Brain microvascular endothelial cell (primary cell): ENCODE results near the gene NKAIN4.

Experiments used
- DNase-seq: peaks from one replicate; pipeline ENCODE4 v3.0.0-alpha.2; 2020
- H3K27ac ChIP-seq: fragments of 250-450 bp; sonication (Bioruptor Pico); 2 replicates; pipeline ENCODE4 v1.5.1; 2020; ENCODE audit warnings: mild to moderate bottlenecking, moderate library complexity
- H3K27me3 ChIP-seq: fragments of 250-450 bp; sonication (Bioruptor Pico); replicated peaks from 2 replicates; pipeline ENCODE4 v1.5.1; 2020; ENCODE audit warnings: mild to moderate bottlenecking
- H3K36me3 ChIP-seq: fragments of 250-450 bp; sonication (Bioruptor Pico); replicated peaks from 2 replicates; pipeline ENCODE4 v1.5.1; 2020; ENCODE audit warnings: mild to moderate bottlenecking
- H3K4me3 ChIP-seq: 2 replicates; pipeline ENCODE4 v1.5.1; 2011; ENCODE audit warnings: low read depth, mild to moderate bottlenecking, control low read depth, low read length, moderate library complexity
- CTCF ChIP-seq: IDR thresholded peaks from 2 replicates; pipeline ENCODE4 v1.5.1; 2011; ENCODE audit warnings: low read depth, mild to moderate bottlenecking, moderate library complexity, low read length, control low read depth, inconsistent platforms; ENCODE audit errors: missing control alignments
- in situ Hi-C: cut with HindIII; loops from 2 replicates; pipeline ENCODE4 v1.10.0; 2017; ENCODE audit warnings: low sequenced_read_pairs, low pct_ligation_motif_present

Gene NKAIN4

GRCh38 chr20:63255931-63256704, 1.9 kb upstream of the NKAIN4 start:
- no peak for DNase-seq
- H3K27me3 ChIP-seq: peaks cover 47% of the 10 kb centered on the region
- in situ Hi-C loops: no loop called here
- no peak for TF ChIP-seq CTCF
- H3K27ac ChIP-seq: no peak overlapping the region
- no peak overlapping the region for H3K4me3 ChIP-seq
- no peaks in the 10 kb centered on the region for H3K36me3 ChIP-seq

GRCh38 chr20:63254606-63255384, 532 bp upstream of the NKAIN4 start:
- no peak overlapping the region for H3K4me3 ChIP-seq
- H3K27ac ChIP-seq: no peak overlapping the region
- in situ Hi-C loops: no loop called here
- TF ChIP-seq CTCF: no peak
- H3K36me3 ChIP-seq: no peaks in the 10 kb centered on the region
- peaks cover 39% of the 10 kb centered on the region for H3K27me3 ChIP-seq
- DNase-seq: no peak

- in situ Hi-C loops: no loop called here
- no peak for TF ChIP-seq CTCF
- DNase-seq: no peak
- Histone ChIP-seq H3K36me3 (no peaks in the 10 kb centered on the region), H3K27ac (no peak overlapping the region), H3K27me3 (peaks cover 39% of the 10 kb centered on the region), H3K4me3 (no peak overlapping the region)
Observed at GRCh38 chr20:63253438-63254231, 628 bp downstream of the NKAIN4 start.

GRCh38 chr20:63253065-63253437, 1.2 kb downstream of the NKAIN4 start:
- no peak for TF ChIP-seq CTCF
- DNase-seq: no peak

GRCh38 chr20:63252284-63252711, 2.0 kb downstream of the NKAIN4 start:
- peaks cover 36% of the 10 kb centered on the region for H3K27me3 ChIP-seq
- no peak overlapping the region for H3K27ac ChIP-seq
- no peak overlapping the region for H3K4me3 ChIP-seq
- in situ Hi-C loops: no loop called here
- no peak for DNase-seq
- TF ChIP-seq CTCF: no peak
- no peaks in the 10 kb centered on the region for H3K36me3 ChIP-seq

More at GRCh38 chr20:63253065-63253437, 1.2 kb downstream of the NKAIN4 start:
- in situ Hi-C loops: no loop called here
- peaks cover 36% of the 10 kb centered on the region for H3K27me3 ChIP-seq
- no peak overlapping the region for H3K4me3 ChIP-seq
- no peak overlapping the region for H3K27ac ChIP-seq
- H3K36me3 ChIP-seq: no peaks in the 10 kb centered on the region
